COLO668 (cell line): ENCODE measurements around the gene DLGAP4.

Source experiments
- DNase-seq: peaks from one replicate; lab custom pipeline; 2025; ENCODE audit not compliant: unreplicated experiment; lab: John Stamatoyannopoulos, UW

DLGAP4 gene

DNA sequence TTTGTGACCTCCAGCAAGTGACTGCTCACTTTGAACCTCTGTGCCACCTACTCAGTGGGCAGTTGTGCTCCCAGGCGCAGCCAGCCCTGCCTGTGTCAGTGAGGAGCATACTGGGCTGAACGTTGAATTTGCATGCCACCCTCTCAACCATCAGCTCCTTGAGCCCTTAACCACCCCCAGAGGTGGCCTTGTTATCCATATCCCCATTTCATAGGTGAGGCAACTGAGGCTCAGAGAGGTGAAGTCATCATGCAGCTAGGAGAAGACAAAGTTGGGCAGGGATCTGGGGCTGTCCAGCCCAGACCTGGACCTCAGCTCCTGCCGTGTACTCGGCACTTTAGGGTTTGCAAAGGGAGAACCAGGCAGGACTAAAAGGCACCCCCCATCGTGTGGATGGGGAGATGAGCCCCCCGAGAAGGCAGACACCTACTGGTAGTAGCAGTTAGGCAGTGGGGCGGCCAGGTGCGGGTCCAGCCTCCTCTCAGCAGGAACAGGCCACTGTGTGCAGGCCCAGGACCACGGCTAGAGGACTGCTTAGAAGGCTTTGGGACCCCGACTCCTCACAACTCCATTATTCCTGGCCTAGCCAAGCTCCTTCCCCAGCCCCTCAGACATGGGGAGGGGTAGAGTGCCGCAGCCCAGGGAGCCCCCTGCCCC is 134.4 kb downstream of the DLGAP4 start:
- no peak for DNase-seq

- DNase-seq = peak; percentile 7
Observed at GRCh38 chr20:36441027-36441414, 134.9 kb downstream of the DLGAP4 start.

- DNase-seq = no peak
Observed at GRCh38 chr20:36441416-36441815, 135.3 kb downstream of the DLGAP4 start.

GRCh38 chr20:36445847-36446246 is 139.7 kb downstream of the DLGAP4 start:
- DNase-seq = no peak

DNA sequence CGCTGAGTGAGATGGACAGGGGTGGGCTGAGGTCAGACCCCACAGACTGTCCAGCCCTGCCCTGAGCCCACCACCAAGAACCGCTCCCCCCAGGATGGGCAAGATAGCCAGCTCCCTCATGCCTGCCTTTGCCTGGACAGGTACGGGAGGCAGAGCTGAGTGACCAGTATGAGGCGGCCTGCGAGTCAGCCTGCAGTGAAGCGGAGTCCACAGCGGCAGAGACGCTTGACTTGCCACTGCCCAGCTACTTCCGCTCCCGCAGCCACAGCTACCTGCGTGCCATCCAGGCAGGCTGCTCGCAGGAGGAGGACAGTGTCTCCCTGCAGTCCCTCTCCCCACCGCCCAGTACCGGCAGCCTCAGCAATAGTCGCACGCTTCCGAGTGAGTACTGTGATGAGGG is 140.4 kb downstream of the DLGAP4 start:
- DNase-seq = no peak

DNA sequence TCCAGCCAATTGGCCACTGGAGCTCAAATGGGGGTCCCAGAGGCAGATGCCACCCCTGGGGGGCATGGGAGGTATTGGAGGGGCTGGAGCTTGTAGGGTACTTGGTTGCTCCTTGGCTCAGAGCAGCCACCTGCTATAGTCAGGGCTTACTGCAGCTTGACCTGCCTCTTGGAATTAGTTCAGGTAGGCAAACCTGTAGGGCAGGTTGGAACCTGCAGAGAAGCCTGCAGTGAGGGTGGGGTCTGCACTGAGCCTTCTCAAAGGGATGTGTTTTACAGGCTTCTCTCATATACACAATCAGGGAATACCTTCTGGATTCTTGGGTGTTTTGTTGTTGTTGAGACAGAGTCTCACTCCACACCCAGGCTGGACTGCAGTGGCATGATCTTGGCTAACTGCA is 141.0 kb downstream of the DLGAP4 start:
- no peak for DNase-seq

- no peak for DNase-seq
Observed at GRCh38 chr20:36449663-36450062, 143.5 kb downstream of the DLGAP4 start.

DNA sequence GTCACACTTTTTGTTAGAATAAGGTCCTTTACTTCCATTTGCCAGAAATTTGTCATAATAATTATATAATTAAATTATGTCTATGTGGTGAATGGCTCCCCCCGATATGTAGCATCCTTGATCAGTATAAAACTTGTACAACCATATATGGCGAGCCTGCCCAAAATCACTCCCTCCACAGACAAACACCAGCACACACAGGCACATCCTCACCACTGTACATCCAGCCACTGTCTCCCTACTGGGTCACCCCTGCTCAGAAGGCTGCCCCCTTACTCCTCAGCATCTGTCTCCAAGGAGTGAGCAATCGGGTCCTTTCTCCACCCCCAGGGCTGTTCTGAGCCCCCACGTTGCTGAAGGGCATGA is 148.2 kb downstream of the DLGAP4 start:
- DNase-seq = no peak

- no peak for DNase-seq
Observed at GRCh38 chr20:36454698-36455427, 148.7 kb downstream of the DLGAP4 start.

DNA sequence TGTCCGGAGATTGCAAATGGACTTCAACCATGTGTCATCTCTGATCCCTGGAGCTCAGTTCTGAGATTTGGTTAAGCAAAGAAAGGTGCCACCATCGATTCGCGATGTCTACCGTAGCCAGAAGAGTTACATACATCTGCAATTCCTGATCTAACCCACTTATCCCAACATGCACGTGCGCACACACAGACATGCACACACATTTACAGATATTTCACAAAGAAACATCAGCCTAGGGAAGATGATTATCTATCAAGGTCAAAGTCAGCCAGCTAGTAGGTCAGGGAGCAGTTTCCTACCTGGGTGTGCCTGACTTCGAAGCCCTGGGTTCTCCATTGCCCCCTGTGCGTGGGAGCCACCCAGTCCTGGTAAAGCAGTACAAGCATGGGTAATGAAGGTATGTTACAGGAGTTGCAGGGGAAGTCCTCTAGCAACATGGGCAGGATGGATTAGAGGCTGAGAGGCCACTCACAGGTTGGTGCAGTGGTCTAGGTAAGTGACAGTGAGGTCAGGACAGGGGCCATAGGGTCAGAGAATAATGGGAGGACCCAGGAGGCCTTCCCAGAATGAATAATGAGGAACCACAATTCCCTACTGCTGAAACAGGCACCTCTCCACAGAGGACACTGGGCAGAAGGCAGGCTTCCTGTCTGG is 150.0 kb downstream of the DLGAP4 start:
- no peak for DNase-seq

GRCh38 chr20:36460648-36461599 is 154.8 kb downstream of the DLGAP4 start:
- DNase-seq = peak; percentile 99

GRCh38 chr20:36461600-36462439 is 155.7 kb downstream of the DLGAP4 start:
- peak; percentile 72 for DNase-seq

GRCh38 chr20:36462440-36463211 is 156.5 kb downstream of the DLGAP4 start:
- DNase-seq = peak; percentile 56

- DNase-seq = peak; percentile 29
Observed at GRCh38 chr20:36463212-36464061, 157.3 kb downstream of the DLGAP4 start.

- DNase-seq = peak; percentile 67
Observed at GRCh38 chr20:36465109-36466080, 159.3 kb downstream of the DLGAP4 start.

DNA sequence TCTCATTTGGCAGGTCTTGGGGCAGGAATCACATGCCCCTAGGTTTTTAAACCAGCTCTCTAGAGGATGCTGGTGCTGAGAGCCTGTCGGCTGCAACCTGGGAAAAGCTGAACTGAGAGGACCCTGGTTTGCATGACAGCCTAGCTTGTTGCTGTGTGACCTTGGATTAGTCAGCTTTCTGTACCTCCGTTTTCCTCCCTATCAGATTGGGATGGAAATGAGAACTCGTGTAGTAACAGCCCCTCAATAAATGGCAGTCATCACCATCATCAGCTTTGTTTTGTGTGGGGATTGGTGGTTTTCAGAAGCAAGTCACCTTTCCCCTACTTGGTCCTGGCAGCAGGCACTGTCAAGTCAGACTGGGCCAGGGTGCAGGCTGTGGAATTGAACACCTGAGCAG is 159.9 kb downstream of the DLGAP4 start:
- no peak for DNase-seq
